RWPE2 (cell line): ENCODE results near the gene KIAA1217.

Source experiments
- ATAC-seq: fragments of 200-7000 bp; cut with Tn5 transposase; 3 replicates; pipeline ENCODE4 v1.9.1; 2021; ENCODE audit warnings: low read depth
- DNase-seq: peaks from one replicate; pipeline ENCODE4 v3.0.0-alpha.2; 2020; ENCODE audit warnings: low spot score
- H3K27ac ChIP-seq: fragments of 450-650 bp; 2 replicates; pipeline ENCODE4 v1.5.1; 2017; ENCODE audit warnings: mild to moderate bottlenecking; ENCODE audit not compliant: poor library complexity, severe bottlenecking
- H3K27me3 ChIP-seq: fragments of 250-450 bp; sonication (Bioruptor Pico); 2 replicates; pipeline ENCODE4 v1.5.1; 2021; ENCODE audit warnings: mild to moderate bottlenecking, moderate library complexity; ENCODE audit not compliant: insufficient read depth, poor library complexity, severe bottlenecking
- H3K36me3 ChIP-seq: fragments of 250-450 bp; sonication (Bioruptor Pico); 2 replicates; pipeline ENCODE4 v1.5.1; 2020; ENCODE audit warnings: low read depth, mild to moderate bottlenecking, moderate library complexity
- H3K4me1 ChIP-seq: fragments of 250-450 bp; sonication (Bioruptor Pico); 2 replicates; pipeline ENCODE4 v1.5.1; 2021; ENCODE audit warnings: mild to moderate bottlenecking, moderate library complexity; ENCODE audit not compliant: insufficient read depth, poor library complexity, severe bottlenecking
- H3K4me3 ChIP-seq: fragments of 250-450 bp; sonication (Bioruptor Pico); 2 replicates; pipeline ENCODE4 v1.5.1; 2021; ENCODE audit warnings: mild to moderate bottlenecking, moderate library complexity; ENCODE audit not compliant: severe bottlenecking
- H3K9me3 ChIP-seq: fragments of 250-450 bp; sonication (Bioruptor Pico); 2 replicates; pipeline ENCODE4 v1.5.1; 2021; ENCODE audit warnings: mild to moderate bottlenecking, moderate library complexity; ENCODE audit not compliant: severe bottlenecking
- CTCF ChIP-seq: fragments of 450-650 bp; IDR thresholded peaks from one replicate; pipeline ENCODE4 v1.5.1; 2017; ENCODE audit warnings: mild to moderate bottlenecking, moderate library complexity; ENCODE audit not compliant: poor library complexity, severe bottlenecking

KIAA1217 gene

GRCh38 chr10:24393201-24393600 lies 184.3 kb downstream of the KIAA1217 start:
- TF ChIP-seq CTCF, result no peak
- DNase-seq (no peak), ATAC-seq (no peak)
- H3K9me3 ChIP-seq, result no peaks in the 10 kb centered on the region
- H3K4me1 ChIP-seq, result no peaks in the 10 kb centered on the region
- no peak overlapping the region for H3K4me3 ChIP-seq
- no peak overlapping the region for H3K27ac ChIP-seq
- no peaks in the 10 kb centered on the region for H3K36me3 ChIP-seq
- H3K27me3 ChIP-seq, result no peaks in the 10 kb centered on the region

- DNase-seq, result no peak
- Histone ChIP-seq H3K27ac (no peak overlapping the region), H3K9me3 (no peaks in the 10 kb centered on the region), H3K4me3 (no peak overlapping the region), H3K36me3 (no peaks in the 10 kb centered on the region), H3K27me3 (no peaks in the 10 kb centered on the region), H3K4me1 (no peaks in the 10 kb centered on the region)
- no peak for TF ChIP-seq CTCF
- ATAC-seq, result no peak
Measured at GRCh38 chr10:24394461-24395190, 185.7 kb downstream of the KIAA1217 start.

- no peaks in the 10 kb centered on the region for H3K36me3 ChIP-seq
- ATAC-seq, result no peak
Measured at GRCh38 chr10:24396396-24396795, 187.5 kb downstream of the KIAA1217 start.

GRCh38 chr10:24397662-24398061 lies 188.7 kb downstream of the KIAA1217 start:
- no peak for TF ChIP-seq CTCF
- Histone ChIP-seq H3K27ac (no peak overlapping the region), H3K36me3 (no peaks in the 10 kb centered on the region), H3K4me1 (no peaks in the 10 kb centered on the region), H3K4me3 (no peak overlapping the region), H3K9me3 (no peaks in the 10 kb centered on the region), H3K27me3 (no peaks in the 10 kb centered on the region)
- ATAC-seq (no peak), DNase-seq (no peak)

More at GRCh38 chr10:24396396-24396795, 187.5 kb downstream of the KIAA1217 start:
- TF ChIP-seq CTCF, result no peak
- Histone ChIP-seq H3K27me3 (no peaks in the 10 kb centered on the region), H3K27ac (no peak overlapping the region), H3K4me3 (no peak overlapping the region), H3K4me1 (no peaks in the 10 kb centered on the region), H3K9me3 (no peaks in the 10 kb centered on the region)
- DNase-seq, result no peak

- Histone ChIP-seq H3K27me3 (no peaks in the 10 kb centered on the region), H3K27ac (no peak overlapping the region), H3K9me3 (no peaks in the 10 kb centered on the region), H3K4me1 (no peaks in the 10 kb centered on the region), H3K36me3 (no peaks in the 10 kb centered on the region), H3K4me3 (no peak overlapping the region)
- DNase-seq (no peak), ATAC-seq (no peak)
- no peak for TF ChIP-seq CTCF
Measured at GRCh38 chr10:24404567-24404966, 195.6 kb downstream of the KIAA1217 start.
